Endothelial cell of umbilical vein (primary cell): ENCODE data around the gene CTSH. TPM values are rescaled to one million over a fixed set of nuclear protein-coding genes. Genes with fewer than 3 reads are reported as not detected.

Source experiments
- BruUV-seq: library from RNA; stranded (reverse); fragments of 400-500 nt; replicated peaks from 2 replicates; lab custom pipeline; 2021; lab: Mats Ljungman, UMichigan
- CTCF ChIA-PET: fragments of 300-600, 350-600 bp; sonication (Branson Sonifier 250); formaldehyde crosslinking; loops from one replicate; lab custom pipeline; 2021; ENCODE audit warnings: antibody characterized with exemption, inconsistent platforms; lab: Charles Lee
- POLR2A ChIA-PET: fragments of 300-600, 350-600 bp; sonication (Branson Sonifier 250); formaldehyde crosslinking; loops from one replicate; lab custom pipeline; 2021; ENCODE audit warnings: antibody characterized with exemption, inconsistent platforms; lab: Charles Lee
- DNase-seq: peaks from one replicate; pipeline ENCODE4 v3.0.0-alpha.2; 2011; ENCODE audit warnings: low read depth, low spot score
- FAIRE-seq: peaks from 2 replicates; lab custom pipeline; 2011; peaks lifted over from hg19 to GRCh38; lab: Jason Lieb, UNC
- H2AFZ ChIP-seq: 2 replicates; pipeline ENCODE4 v1.6.0; 2012; ENCODE audit warnings: low read depth, low read length, control low read depth, inconsistent platforms
- H3K27ac ChIP-seq: 2 replicates; pipeline ENCODE4 v1.5.1; 2011; ENCODE audit warnings: low read depth, mild to moderate bottlenecking, control low read depth, low read length, moderate library complexity; ENCODE audit not compliant: insufficient read depth
- H3K27me3 ChIP-seq, 2 experiments: 2 replicates each; pipeline versions ENCODE4 v1.6.0 to v1.6.1; 2011; ENCODE audit warnings: low read length in 2 of 2, mixed read lengths in 1 of 2; ENCODE audit not compliant: control insufficient read depth in 2 of 2, insufficient read depth in 2 of 2
- H3K36me3 ChIP-seq, 2 experiments: 2 replicates in 1 of 2; 3 replicates in 1 of 2; pipeline ENCODE4 v1.5.1; 2011; ENCODE audit warnings: low read length in 2 of 2, mild to moderate bottlenecking in 1 of 2, moderate library complexity in 1 of 2; ENCODE audit not compliant: control insufficient read depth in 2 of 2, insufficient read depth in 2 of 2; ENCODE audit errors: extremely low read depth in 1 of 2
- H3K4me1 ChIP-seq: 3 replicates; pipeline ENCODE4 v1.5.1; 2011; ENCODE audit warnings: mild to moderate bottlenecking, low read length; ENCODE audit not compliant: control insufficient read depth, insufficient read depth; ENCODE audit errors: extremely low read depth
- H3K4me2 ChIP-seq: 2 replicates; pipeline ENCODE4 v1.6.1; 2011; ENCODE audit warnings: low read length, control low read depth, mixed read lengths; ENCODE audit not compliant: insufficient read depth
- H3K4me3 ChIP-seq, 3 experiments: fragments of 200-600 bp in 1 of 3; sonication (generic), shearing (Covaris generic) in 1 of 3; replicated peaks in 1 of 3; 2 replicates each; pipeline ENCODE4 v1.5.1; 2011 to 2016; ENCODE audit warnings: control low read depth in 3 of 3, low read length in 3 of 3, mild to moderate bottlenecking in 2 of 3, inconsistent platforms in 1 of 3, low read depth in 1 of 3, moderate library complexity in 1 of 3; ENCODE audit not compliant: insufficient read depth in 1 of 3
- H3K79me2 ChIP-seq: 2 replicates; pipeline ENCODE4 v1.6.0; 2012; ENCODE audit warnings: low read length, inconsistent platforms; ENCODE audit not compliant: control insufficient read depth, insufficient read depth
- H3K9ac ChIP-seq: replicated peaks from 2 replicates; pipeline ENCODE3; 2011; ENCODE audit warnings: low read length, control low read depth; ENCODE audit not compliant: insufficient read depth; ENCODE audit errors: extremely low read depth
- H3K9me1 ChIP-seq: replicated peaks from 3 replicates; pipeline ENCODE4 v1.6.0; 2011; ENCODE audit warnings: mild to moderate bottlenecking, low read length; ENCODE audit not compliant: control insufficient read depth, insufficient read depth; ENCODE audit errors: extremely low read depth
- H3K9me3 ChIP-seq: replicated peaks from 2 replicates; pipeline ENCODE4 v1.5.1; 2012; ENCODE audit warnings: low read length, inconsistent platforms; ENCODE audit not compliant: control insufficient read depth, insufficient read depth
- H4K20me1 ChIP-seq: replicated peaks from 2 replicates; pipeline ENCODE3; 2011; ENCODE audit warnings: mild to moderate bottlenecking, low read length; ENCODE audit not compliant: control insufficient read depth, insufficient read depth; ENCODE audit errors: extremely low read depth
- CTCF ChIP-seq, 2 donors: IDR thresholded peaks; 1 replicate in 1 of 2; 2 replicates in 1 of 2; pipeline ENCODE4 v1.5.1; 2011; ENCODE audit warnings: low read length in 2 of 2, mild to moderate bottlenecking in 2 of 2, moderate library complexity in 2 of 2, control low read depth in 1 of 2, inconsistent platforms in 1 of 2, low read depth in 1 of 2; ENCODE audit not compliant: insufficient read depth in 1 of 2; ENCODE audit errors: extremely low read depth in 1 of 2
- EZH2 ChIP-seq: IDR thresholded peaks from 2 replicates; pipeline ENCODE4 v1.6.1; 2012; ENCODE audit warnings: borderline replicate concordance, low read depth, mild to moderate bottlenecking, moderate library complexity, low read length, inconsistent platforms; ENCODE audit not compliant: severe bottlenecking
- FOS ChIP-seq: IDR thresholded peaks from 2 replicates; pipeline ENCODE4 v1.6.1; 2011; ENCODE audit warnings: mild to moderate bottlenecking, low read length, moderate library complexity, borderline replicate concordance; ENCODE audit not compliant: insufficient read depth
- GATA2 ChIP-seq: IDR thresholded peaks from 2 replicates; pipeline ENCODE4 v1.7.0; 2011; ENCODE audit warnings: low read depth, mild to moderate bottlenecking, moderate library complexity, mixed read lengths, low read length; ENCODE audit not compliant: insufficient read length, insufficient read depth
- JUN ChIP-seq: IDR thresholded peaks from 2 replicates; pipeline ENCODE4 v1.6.1; 2011; ENCODE audit warnings: borderline replicate concordance, low read depth; ENCODE audit not compliant: insufficient read length, insufficient read depth
- MAX ChIP-seq: IDR thresholded peaks from 2 replicates; pipeline ENCODE4 v1.6.1; 2011; ENCODE audit not compliant: insufficient read depth, insufficient read length
- MYC ChIP-seq: IDR thresholded peaks from one replicate; pipeline ENCODE4 v1.6.1; 2011; ENCODE audit warnings: mild to moderate bottlenecking, low read depth, low read length
- POLR2A ChIP-seq: IDR thresholded peaks from 2 replicates; pipeline ENCODE4 v1.6.1; 2012; ENCODE audit warnings: low read depth, mild to moderate bottlenecking, control low read depth, low read length
- POLR2AphosphoS5 ChIP-seq: IDR thresholded peaks from 2 replicates; pipeline ENCODE4 v1.6.1; 2012; ENCODE audit warnings: low read depth, mild to moderate bottlenecking, control low read depth, low read length, moderate library complexity; ENCODE audit not compliant: insufficient read depth
- dilution Hi-C: fragments of 300-500 bp; cut with MboI; formaldehyde crosslinking; loops from one replicate; pipeline ENCODE4 v1.15.0; 2019; ENCODE audit warnings: low sequenced_read_pairs; ENCODE audit not compliant: extremely low pct_ligation_motif_present
- intact Hi-C: fragments of 100-400 bp; cut with micrococcal nuclease; formaldehyde crosslinking; loops from one replicate; pipeline ENCODE4 v1.10.0; 2022
- polyA plus RNA-seq, 4 experiments: library from polyadenylated mRNA; depleted of rRNA in 3 of 4; stranded (reverse) in 3 of 4; unstranded in 1 of 4; fragments of >200 nt; gene quantifications; 2 replicates each; pipeline versions ENCODE4 v1.2.1 to v1.2.3, GENCODE V29; 2011 to 2012; ENCODE audit warnings: missing spikeins in 1 of 4
- total RNA-seq: library from RNA; stranded (reverse); gene quantifications from 2 replicates; pipeline ENCODE4 v1.2.3, GENCODE V29; 2021

The CTSH gene
- total and polyA plus RNA-seq, 2 donors (not counting 3 experiments of a cell fraction or from before 2014, with no cell fraction given): 7.0 to 7.4 TPM

- dilution Hi-C loops: no loop called here
- ChIA-PET CTCF (interaction anchor here (0.8 to 7.4 kb wide), 10 partner anchors 11 to 275 kb away, joined by 3 to 109 read pairs (median 9); no protein-coding TSS in a partner anchor), POLR2A (no interaction called here)
- Histone ChIP-seq H3K9me1 (no peaks in the 10 kb centered on the region), H3K4me3 (no peak overlapping the region), H3K4me2 (no peak overlapping the region), H3K9me3 (no peaks in the 10 kb centered on the region), H3K9ac (no peak overlapping the region), H4K20me1 (no peaks in the 10 kb centered on the region), H2AFZ (no peak overlapping the region), H3K27me3 (no peaks in the 10 kb centered on the region), H3K79me2 (peaks cover 8% of the 10 kb centered on the region), H3K27ac (no peak overlapping the region), H3K4me1 (no peaks in the 10 kb centered on the region), H3K36me3 (peaks cover 21 to 53% of the 10 kb centered on the region in 2 experiments)
- TF ChIP-seq EZH2: no peak
- TF ChIP-seq POLR2A: no peak
- TF ChIP-seq CTCF (IDR thresholded peaks at IDR 0.05; ENCODE audit: extremely low read depth in 1 of 2, insufficient read depth in 1 of 2, low read depth in 1 of 2, low read length in 2 of 2): no peak
- no peak for TF ChIP-seq POLR2AphosphoS5
- TF ChIP-seq FOS: no peak
- TF ChIP-seq GATA2: no peak
- TF ChIP-seq MAX: no peak
- TF ChIP-seq JUN: no peak
- TF ChIP-seq MYC: no peak
- no TSS peak for BruUV-seq
- intact Hi-C loops: loop anchor here (1.0 kb wide), 3 partner anchors 70 to 275 kb away; no protein-coding TSS in a partner anchor
- DNase-seq: no peak
- FAIRE-seq: no peak
These were observed 35.6 kb downstream of the CTSH start for GRCh38 chr15:78909160-78909695.
